HepG2 (cell line): ENCODE measurements around the gene BIK. TPM values are rescaled to one million over a fixed set of nuclear protein-coding genes. Genes with fewer than 3 reads are reported as not detected.

Source experiments
- ADNP ChIP-seq: sonication (generic); formaldehyde crosslinking; IDR thresholded peaks from 2 replicates; pipeline ENCODE4 v1.4.0; 2020; ENCODE audit warnings: missing genetic modification reagents
- AGO1 ChIP-seq: fragments of 200-400 bp; formaldehyde crosslinking; IDR thresholded peaks from 2 replicates; pipeline ENCODE4 v1.6.1; 2017; ENCODE audit warnings: mild to moderate bottlenecking, low read depth, low read length, moderate library complexity; ENCODE audit not compliant: poor library complexity, severe bottlenecking
- DPF2 ChIP-seq: sonication (generic); formaldehyde crosslinking; IDR thresholded peaks from 2 replicates; pipeline ENCODE4 v1.4.0; 2020; ENCODE audit warnings: mild to moderate bottlenecking, low read depth, missing genetic modification reagents, borderline replicate concordance
- EED ChIP-seq: sonication (generic); formaldehyde crosslinking; IDR thresholded peaks from 2 replicates; pipeline ENCODE4 v1.5.0; 2020; ENCODE audit warnings: mild to moderate bottlenecking, missing genetic modification reagents
- HNF4A ChIP-seq: sonication (generic); formaldehyde crosslinking; IDR thresholded peaks from 2 replicates; pipeline ENCODE4 v1.4.0; 2020; ENCODE audit warnings: missing genetic modification reagents
- KLF9 ChIP-seq: IDR thresholded peaks from 2 replicates; pipeline ENCODE4 v1.6.1; 2016; ENCODE audit warnings: low read depth
- MAX ChIP-seq: IDR thresholded peaks from 2 replicates; pipeline ENCODE4 v1.6.1; 2012; ENCODE audit warnings: inconsistent platforms
- MNT ChIP-seq: fragments of 450-650 bp; IDR thresholded peaks from 2 replicates; pipeline ENCODE4 v1.6.1; 2016
- MXI1 ChIP-seq: IDR thresholded peaks from 3 replicates; pipeline ENCODE4 v1.6.1; 2012; ENCODE audit warnings: low read depth, low read length, inconsistent platforms, borderline replicate concordance
- NFATC3 ChIP-seq: sonication (generic); formaldehyde crosslinking; IDR thresholded peaks from 2 replicates; pipeline ENCODE4 v1.5.1; 2020; ENCODE audit warnings: mild to moderate bottlenecking, missing genetic modification reagents
- PBX2 ChIP-seq: IDR thresholded peaks from 2 replicates; pipeline ENCODE4 v1.6.1; 2016; ENCODE audit warnings: control low read depth
- PHF21A ChIP-seq: sonication (generic); formaldehyde crosslinking; IDR thresholded peaks from 2 replicates; pipeline ENCODE4 v1.5.0; 2020; ENCODE audit warnings: mild to moderate bottlenecking, missing genetic modification reagents
- POLR2AphosphoS2 ChIP-seq: IDR thresholded peaks from 2 replicates; pipeline ENCODE4 v1.6.1; 2011; ENCODE audit warnings: low read depth, low read length, improper control_type of control experiment
- PRMT3 ChIP-seq: sonication (generic); formaldehyde crosslinking; IDR thresholded peaks from 2 replicates; pipeline ENCODE4 v1.8.1; 2022; ENCODE audit warnings: low read depth, mild to moderate bottlenecking, moderate library complexity, missing genetic modification reagents, borderline replicate concordance
- RBM39 ChIP-seq: fragments of 200-400 bp; formaldehyde crosslinking; IDR thresholded peaks from one replicate; pipeline ENCODE4 v1.6.1; 2018; ENCODE audit warnings: antibody characterized with exemption, mild to moderate bottlenecking, low read depth, low read length; ENCODE audit not compliant: poor library complexity, severe bottlenecking
- RFX3 ChIP-seq: IDR thresholded peaks from 2 replicates; pipeline ENCODE4 v1.6.1; 2016; ENCODE audit warnings: missing biosample characterization, missing genetic modification reagents
- SRF ChIP-seq: IDR thresholded peaks from 2 replicates; pipeline ENCODE4 v1.6.1; 2011; ENCODE audit warnings: mild to moderate bottlenecking, low read depth, low read length, moderate library complexity
- XRCC5 ChIP-seq: fragments of 200-400 bp; formaldehyde crosslinking; optimal IDR thresholded peaks from 2 replicates; pipeline ENCODE3; 2017; ENCODE audit warnings: mild to moderate bottlenecking, low read length
- ZFP36 ChIP-seq: fragments of 150-350 bp; IDR thresholded peaks from 2 replicates; pipeline ENCODE4 v1.6.1; 2018; ENCODE audit warnings: borderline replicate concordance, low read length, low read depth; ENCODE audit not compliant: partially characterized antibody
- ZMYM2 ChIP-seq: sonication (generic); formaldehyde crosslinking; IDR thresholded peaks from 2 replicates; pipeline ENCODE4 v1.8.0; 2022; ENCODE audit warnings: mild to moderate bottlenecking, missing genetic modification reagents
- ZNF441 ChIP-seq: sonication (generic); formaldehyde crosslinking; IDR thresholded peaks from 2 replicates; pipeline ENCODE4 v1.7.0; 2021; ENCODE audit warnings: missing genetic modification reagents, borderline replicate concordance
- ZNF616 ChIP-seq: sonication (generic); formaldehyde crosslinking; IDR thresholded peaks from 2 replicates; pipeline ENCODE4 v1.5.0; 2020; ENCODE audit warnings: low read depth, mild to moderate bottlenecking, missing genetic modification reagents
- ZNF788 ChIP-seq: sonication (generic); formaldehyde crosslinking; IDR thresholded peaks from 2 replicates; pipeline ENCODE4 v1.5.0; 2020; ENCODE audit warnings: mild to moderate bottlenecking, missing genetic modification reagents, borderline replicate concordance
- ZSCAN30 ChIP-seq: sonication (generic); formaldehyde crosslinking; IDR thresholded peaks from 2 replicates; pipeline ENCODE4 v1.5.0; 2020; ENCODE audit warnings: mild to moderate bottlenecking, missing genetic modification reagents
- polyA plus RNA-seq, 8 experiments: library from polyadenylated mRNA; depleted of rRNA in 3 of 8; stranded (reverse) in 7 of 8; unstranded in 1 of 8; fragments of >200 nt; fragmentation: Illumina TruSeq in 4 of 8; extraction: Trizol in 4 of 8; gene quantifications; 2 replicates each; pipeline versions ENCODE4 v1.2.1 to v1.2.3, GENCODE V29; 2011 to 2016; ENCODE audit warnings: low read depth in 4 of 8, missing spikeins in 1 of 8, mixed read lengths in 1 of 8; ENCODE audit not compliant: insufficient read depth in 1 of 8
- total RNA-seq, 5 experiments: library from RNA; depleted of rRNA; stranded (reverse); fragments of >200 nt; fragmentation: Illumina TruSeq; extraction: Trizol; gene quantifications; 2 replicates each; pipeline ENCODE4 v1.2.3, GENCODE V29; 2016; ENCODE audit warnings: low read depth in 1 of 5
- TF ChIP-seq, protein P1 (sequence below): sonication (generic); formaldehyde crosslinking; IDR thresholded peaks from 2 replicates; pipeline ENCODE4 v1.4.0; 2020; ENCODE audit warnings: mild to moderate bottlenecking, missing genetic modification reagents
- TF ChIP-seq, protein P2 (sequence below): sonication (generic); formaldehyde crosslinking; IDR thresholded peaks from 2 replicates; pipeline ENCODE4 v1.8.1; 2022; ENCODE audit warnings: mild to moderate bottlenecking, missing genetic modification reagents

Gene BIK
- total and polyA plus RNA-seq, 2 of the 13 experiments (the other 11 are each of a cell fraction or from before 2014, with no cell fraction given): 0.54 to 0.80 TPM

GRCh38 chr22:43142880-43143562 lies 32.5 kb downstream of the BIK start, which contains the start of gene MCAT (continued):
- TF ChIP-seq, protein P1, sequence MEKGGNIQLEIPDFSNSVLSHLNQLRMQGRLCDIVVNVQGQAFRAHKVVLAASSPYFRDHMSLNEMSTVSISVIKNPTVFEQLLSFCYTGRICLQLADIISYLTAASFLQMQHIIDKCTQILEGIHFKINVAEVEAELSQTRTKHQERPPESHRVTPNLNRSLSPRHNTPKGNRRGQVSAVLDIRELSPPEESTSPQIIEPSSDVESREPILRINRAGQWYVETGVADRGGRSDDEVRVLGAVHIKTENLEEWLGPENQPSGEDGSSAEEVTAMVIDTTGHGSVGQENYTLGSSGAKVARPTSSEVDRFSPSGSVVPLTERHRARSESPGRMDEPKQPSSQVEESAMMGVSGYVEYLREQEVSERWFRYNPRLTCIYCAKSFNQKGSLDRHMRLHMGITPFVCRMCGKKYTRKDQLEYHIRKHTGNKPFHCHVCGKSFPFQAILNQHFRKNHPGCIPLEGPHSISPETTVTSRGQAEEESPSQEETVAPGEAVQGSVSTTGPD (CRISPR knock-in tag): no peak
- TF ChIP-seq PHF21A (CRISPR knock-in tag) (peak; percentile 56; the same call in 1 of the 2 replicates), EED (CRISPR knock-in tag) (peak; percentile 78; the same call in 1 of the 2 replicates), KLF9 (peak; percentile 55; the same call in 1 of the 2 replicates), POLR2AphosphoS2 (no peak), XRCC5 (peak; percentile 93), HNF4A (CRISPR knock-in tag) (0 out of 2 replicates have a peak, but pooled peaks have one; percentile 21), RFX3 (peak; percentile 87), MNT (peak; percentile 27; the same call in 1 of the 2 replicates), ADNP (CRISPR knock-in tag) (no peak), AGO1 (no peak), ZSCAN30 (CRISPR knock-in tag) (no peak), PRMT3 (CRISPR knock-in tag) (no peak), ZNF788 (CRISPR knock-in tag) (peak; percentile 83; the same call in 1 of the 2 replicates), MXI1 (peak; percentile 94; the same call in 2 of the 3 replicates), SRF (no peak), RBM39 (no peak), NFATC3 (no peak), ZFP36 (no peak), PBX2 (no peak), DPF2 (CRISPR knock-in tag) (no peak), MAX (peak; percentile 80), ZNF616 (CRISPR knock-in tag) (peak; percentile 74; the same call in 1 of the 2 replicates), ZMYM2 (CRISPR knock-in tag) (no peak), ZNF441 (CRISPR knock-in tag) (no peak)
- TF ChIP-seq, protein P2, sequence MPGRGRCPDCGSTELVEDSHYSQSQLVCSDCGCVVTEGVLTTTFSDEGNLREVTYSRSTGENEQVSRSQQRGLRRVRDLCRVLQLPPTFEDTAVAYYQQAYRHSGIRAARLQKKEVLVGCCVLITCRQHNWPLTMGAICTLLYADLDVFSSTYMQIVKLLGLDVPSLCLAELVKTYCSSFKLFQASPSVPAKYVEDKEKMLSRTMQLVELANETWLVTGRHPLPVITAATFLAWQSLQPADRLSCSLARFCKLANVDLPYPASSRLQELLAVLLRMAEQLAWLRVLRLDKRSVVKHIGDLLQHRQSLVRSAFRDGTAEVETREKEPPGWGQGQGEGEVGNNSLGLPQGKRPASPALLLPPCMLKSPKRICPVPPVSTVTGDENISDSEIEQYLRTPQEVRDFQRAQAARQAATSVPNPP (CRISPR knock-in tag): no peak
